NK-92 (cell line): ENCODE results near the gene ZNF57.
"Not testable (repeated sequence)": the region's sequence is repeated elsewhere in the genome, so short reads cannot be mapped to it uniquely, and the experiment has no call there.

Source experiments
- DNase-seq: peaks from one replicate; lab custom pipeline; 2025; ENCODE audit not compliant: unreplicated experiment; lab: John Stamatoyannopoulos, UW

Gene ZNF57

DNA sequence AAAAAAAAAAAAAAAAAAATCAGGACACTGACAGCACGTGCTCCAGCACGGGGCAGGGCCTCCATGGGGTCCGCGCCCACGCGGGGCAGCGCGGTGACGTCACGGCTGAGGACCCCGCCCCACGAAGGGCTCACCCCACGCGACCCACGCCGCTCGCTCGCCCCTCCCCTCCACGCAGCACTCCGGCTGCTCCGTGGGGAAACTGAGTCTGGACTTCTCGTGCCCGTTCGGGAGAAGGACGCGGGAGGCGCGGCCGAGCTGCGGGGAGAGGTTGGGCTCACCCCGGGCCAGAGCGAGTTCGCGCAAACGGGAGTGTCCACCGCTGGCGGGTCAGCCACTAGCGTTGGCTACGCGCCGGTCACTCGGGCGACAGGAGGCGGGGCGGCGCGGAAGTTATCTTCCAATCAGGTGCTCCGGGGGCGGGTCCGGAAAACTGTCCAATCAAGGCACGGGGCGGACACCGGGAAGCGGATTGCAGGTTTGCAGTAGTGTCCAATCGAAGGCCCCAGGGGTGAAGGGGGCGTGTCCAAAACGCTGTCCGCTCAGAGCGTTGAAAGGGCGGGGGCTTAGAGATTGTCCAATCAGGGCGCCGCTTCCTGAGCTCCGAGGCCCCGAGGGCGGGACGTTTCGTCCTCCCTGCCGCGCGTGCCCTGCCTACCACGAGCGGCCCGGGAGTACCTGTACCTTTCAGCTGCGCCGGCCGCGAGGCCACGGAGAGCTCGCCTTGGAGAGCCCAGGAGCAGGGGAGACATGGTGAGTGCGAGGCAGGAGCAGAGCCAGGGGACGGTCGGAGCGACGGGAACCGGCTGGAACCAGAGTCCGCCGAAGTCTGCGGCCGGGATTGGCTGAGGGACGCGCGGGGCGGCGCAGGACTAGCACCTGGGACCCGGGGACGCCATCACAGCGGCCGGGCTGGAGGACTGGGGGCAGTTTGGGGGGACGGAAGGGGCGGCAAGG is at the start of gene ZNF57:
Gene ZNF57 (plus strand): TSS at position 633 of the 957 bp plus-strand sequence. CDS start 118 bp downstream, at position 751.
- peak; percentile 90 for DNase-seq

GRCh38 chr19:2852598-2852997 is 48.1 kb upstream of the ZNF57 start:
- DNase-seq, result no peak

DNA sequence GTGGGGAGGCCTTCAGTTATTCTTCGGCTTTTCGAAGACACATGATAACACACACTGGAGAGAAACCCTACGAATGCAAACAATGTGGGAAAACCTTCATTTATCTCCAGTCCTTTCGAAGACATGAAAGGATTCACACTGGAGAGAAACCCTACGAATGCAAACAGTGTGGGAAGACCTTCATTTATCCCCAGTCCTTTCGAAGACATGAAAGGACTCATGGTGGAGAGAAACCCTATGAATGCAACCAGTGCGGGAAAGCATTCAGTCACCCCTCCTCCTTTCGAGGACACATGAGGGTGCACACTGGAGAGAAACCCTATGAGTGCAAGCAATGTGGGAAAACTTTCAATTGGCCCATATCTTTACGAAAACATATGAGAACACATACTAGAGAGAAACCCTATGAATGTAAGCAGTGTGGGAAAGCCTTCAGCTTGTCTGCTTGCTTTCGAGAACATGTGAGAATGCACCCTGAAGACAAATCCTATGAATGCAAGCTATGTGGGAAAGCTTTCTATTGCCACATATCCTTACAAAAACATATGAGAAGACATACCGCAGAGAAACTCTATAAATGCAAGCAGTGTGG is 47.6 kb upstream of the ZNF57 start:
- DNase-seq, result no peak

GRCh38 chr19:2854849-2855248 is 45.9 kb upstream of the ZNF57 start:
- DNase-seq, result no peak

DNA sequence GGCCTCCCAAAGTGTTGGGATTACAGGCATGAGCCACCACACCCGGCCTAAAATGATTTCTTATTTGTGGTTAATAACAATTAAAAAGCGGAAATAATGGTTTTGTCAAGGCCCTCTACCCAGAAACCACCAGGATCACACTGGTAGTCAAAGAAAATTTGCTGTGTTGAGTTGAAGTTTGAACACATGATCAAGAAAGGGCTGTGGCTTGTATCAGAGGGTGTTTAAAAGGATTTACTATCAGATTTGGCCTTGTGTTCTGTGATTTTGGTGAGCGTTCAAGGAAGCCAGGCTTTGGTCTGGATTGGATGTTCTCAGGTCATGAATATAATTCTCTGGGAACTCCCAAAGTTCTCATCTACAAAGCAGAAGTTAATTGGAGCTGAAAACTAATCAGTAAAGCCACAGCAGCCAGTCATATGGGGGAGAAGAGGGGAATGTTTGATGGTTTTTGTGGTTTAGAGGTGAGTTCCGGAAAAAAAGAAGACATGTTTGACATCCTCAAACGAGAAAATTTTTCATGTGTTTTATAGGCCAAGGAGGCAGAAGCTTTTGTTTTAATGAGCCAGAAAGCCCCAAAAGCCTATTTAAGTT is 44.2 kb upstream of the ZNF57 start:
- DNase-seq, result no peak

GRCh38 chr19:2858864-2859263 is 41.9 kb upstream of the ZNF57 start:
- DNase-seq, result no peak

DNA sequence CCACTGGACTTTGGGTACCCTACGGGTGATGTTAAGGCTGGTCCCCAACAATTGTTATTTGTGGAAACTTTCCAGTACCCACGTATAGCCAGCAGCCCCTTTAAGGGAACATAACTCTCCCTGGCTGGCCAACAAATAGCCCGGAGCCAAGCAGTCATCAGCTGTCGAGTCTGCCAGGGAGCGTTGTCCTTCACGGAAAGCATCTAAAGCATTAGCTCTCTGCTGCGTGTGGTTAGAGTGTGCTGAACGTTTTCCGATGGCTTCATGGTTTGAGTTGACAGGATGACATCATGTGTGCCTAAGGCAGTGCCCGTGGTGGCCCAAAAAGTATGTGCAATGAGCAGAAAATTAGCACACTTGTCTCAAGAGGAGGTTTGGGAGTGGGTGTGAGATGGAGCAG is 36.9 kb upstream of the ZNF57 start:
- no peak for DNase-seq

GRCh38 chr19:2865334-2866100 is 35.2 kb upstream of the ZNF57 start:
- no peak for DNase-seq

DNA sequence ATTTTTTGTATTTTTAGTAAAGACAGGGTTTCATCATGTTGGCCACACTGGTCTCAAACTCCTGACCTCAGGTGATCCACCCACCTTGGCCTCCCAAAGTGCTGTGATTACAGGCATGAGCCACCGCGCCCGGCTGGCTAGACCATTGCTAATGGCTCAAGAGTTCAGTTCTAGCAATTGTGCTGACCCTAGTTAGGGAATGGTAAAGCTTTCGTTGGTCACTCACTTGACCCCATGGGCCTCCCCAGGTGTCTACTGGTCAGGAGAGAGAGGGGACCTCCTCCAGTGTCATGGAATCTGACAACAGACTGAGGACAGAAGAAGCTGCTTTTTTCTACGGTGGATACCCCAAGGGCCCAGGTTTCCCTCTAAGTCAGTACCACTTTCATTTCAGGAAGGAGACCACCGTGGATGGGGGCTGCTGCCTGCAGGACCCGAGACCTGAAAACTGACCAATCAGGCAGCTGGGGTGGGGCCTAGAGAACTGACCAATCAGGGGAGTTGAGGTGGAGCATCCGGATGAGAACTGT is 34.2 kb upstream of the ZNF57 start:
- no peak for DNase-seq

DNA sequence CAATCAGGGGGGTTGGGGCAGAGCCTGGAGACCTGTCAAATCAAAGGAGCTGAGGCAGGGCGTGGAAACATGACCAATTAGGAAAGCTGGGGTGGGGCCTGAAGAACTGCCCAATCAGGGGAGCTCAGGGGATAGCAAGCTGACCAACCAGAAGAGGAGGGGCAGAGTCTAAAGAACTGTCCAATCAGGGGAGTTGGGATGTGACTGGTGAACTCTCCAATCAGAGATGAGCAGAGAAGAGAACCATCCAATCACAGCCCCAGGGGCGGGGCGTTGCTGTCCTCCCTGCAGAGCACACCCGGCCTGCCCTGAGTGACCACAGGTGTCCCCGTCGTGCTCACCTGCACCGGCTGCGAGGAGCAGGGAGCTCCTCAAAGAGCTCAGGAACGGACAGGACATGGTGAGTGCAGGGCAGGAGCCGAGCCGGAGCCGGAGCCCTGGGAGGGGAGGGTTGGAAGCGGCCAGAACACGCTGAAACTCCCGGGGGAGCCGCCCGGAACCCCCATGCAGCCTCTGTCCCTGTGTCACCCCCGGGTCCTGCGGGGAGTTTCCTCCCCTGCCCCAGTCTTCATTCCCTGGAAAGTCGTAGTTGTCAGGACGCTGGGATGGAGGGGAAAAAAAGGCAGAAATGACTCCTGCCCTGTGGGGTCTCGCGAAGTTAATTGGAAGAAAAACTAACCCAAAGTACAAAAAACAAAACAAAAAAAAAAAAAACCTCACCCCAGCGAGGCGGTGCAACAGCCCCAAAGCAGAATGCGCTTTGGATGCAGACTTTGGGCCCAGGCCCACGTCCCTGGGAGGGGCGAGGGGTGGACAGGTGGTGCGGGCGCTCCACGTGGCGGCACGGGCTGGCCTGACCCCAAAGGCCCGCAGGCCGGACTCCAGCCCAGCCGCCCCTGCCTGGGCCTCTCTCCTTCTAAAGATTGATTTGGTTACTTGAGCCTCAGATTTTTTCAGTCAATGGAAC is 33.4 kb upstream of the ZNF57 start, which contains the start of gene ZNF556:
Gene ZNF556 (plus strand): TSS at position 311 of the 967 bp plus-strand sequence. CDS start 87 bp downstream, at position 398.
- DNase-seq, result no peak

- DNase-seq, result no peak
Observed at GRCh38 chr19:2869618-2870017, 31.1 kb upstream of the ZNF57 start.

DNA sequence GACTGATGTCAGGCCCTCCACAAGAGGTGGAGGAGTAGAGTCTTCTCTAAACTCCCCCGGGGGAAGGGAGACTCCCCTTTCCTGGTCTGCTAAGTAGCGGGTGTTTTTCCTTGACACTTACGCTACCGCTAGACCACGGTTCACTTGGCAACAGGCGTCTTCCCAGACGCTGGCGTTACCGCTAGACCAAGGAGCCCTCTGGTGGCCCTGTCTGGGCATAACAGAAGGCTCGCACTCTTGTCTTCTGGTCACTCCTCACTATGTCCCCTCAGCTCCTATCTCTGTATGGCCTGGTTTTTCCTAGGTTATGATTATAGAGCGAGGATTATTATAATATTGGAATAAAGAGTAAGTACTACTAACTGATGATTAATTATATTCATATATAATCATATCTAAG is 28.6 kb upstream of the ZNF57 start:
- DNase-seq, result not testable (repeated sequence)

- DNase-seq, result no peak
Observed at GRCh38 chr19:2877398-2878331, 23.1 kb upstream of the ZNF57 start.

GRCh38 chr19:2883686-2884439 is 16.9 kb upstream of the ZNF57 start:
- no peak for DNase-seq

DNA sequence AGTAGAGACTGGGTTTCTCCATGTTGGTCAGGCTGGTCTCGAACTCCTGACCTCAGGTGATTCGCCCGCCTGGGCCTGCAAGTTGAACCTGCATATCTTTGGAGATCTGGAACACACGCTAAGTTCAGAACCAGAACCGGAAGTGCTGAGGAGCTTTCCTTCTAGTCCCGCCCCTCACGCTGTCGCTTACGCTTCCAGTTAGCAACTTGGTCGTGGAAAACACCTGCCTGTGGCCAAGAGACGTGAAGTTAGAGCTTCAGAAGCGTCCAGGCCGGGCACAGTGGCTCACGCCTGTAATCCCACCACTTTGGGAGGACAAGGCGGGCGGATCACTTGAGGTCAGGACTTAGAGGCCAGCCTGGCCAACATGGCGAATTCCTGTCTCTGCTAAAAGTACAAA is 15.0 kb upstream of the ZNF57 start:
- DNase-seq, result no peak

DNA sequence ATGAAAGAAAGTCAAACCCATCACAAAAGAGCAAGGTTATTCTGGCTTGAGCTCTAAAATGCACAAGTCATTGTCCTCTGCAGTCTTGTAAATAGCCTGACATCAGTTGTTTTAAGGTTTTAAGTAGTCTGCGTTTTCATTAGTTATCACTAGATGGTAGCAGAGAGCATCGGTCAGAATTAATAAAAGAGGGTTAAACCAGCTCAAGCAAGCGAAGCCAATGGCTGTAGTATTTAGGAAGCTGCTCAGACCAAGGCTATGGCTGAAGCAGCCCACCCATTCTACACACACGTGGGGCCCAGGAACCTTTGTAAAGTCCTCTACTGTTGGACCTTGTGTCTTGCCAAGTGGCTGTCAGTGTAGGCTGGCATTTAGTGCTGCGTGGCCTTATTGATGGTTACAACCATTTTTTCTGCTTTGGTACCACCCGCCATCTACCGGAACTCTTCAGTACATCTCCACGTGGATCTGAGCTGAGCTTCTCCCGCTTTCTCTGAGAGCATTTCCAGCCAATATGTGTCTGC is 13.3 kb upstream of the ZNF57 start:
- no peak for DNase-seq

DNA sequence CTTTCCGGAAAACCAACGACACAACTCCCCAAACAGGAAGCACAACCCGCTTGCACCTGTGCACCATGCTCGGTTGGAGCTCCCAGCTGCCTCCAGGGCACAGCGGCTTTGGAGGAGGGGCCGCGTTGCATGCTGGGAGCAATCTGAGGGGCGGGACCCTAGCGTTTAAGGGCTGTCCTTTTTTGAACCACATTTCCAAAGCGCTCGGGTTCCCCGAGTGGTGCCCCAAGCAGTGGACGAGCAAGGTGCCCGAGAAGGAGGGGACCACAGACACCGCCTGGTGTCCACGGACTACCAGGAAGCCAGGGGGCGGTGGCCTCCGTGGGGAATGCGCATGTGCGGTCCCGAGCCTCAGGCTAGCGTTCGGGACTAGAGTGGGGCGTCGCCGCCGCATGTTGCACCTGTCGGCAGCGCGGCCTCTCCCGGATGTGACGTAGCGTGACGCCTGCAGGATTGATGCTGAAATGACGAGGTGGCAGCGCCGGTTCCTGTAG is 11.9 kb upstream of the ZNF57 start:
- no peak for DNase-seq
